Measurements from ENCODE around the gene TMEM131. TPM values are rescaled to one million over a fixed set of nuclear protein-coding genes. Genes with fewer than 3 reads are reported as not detected.

The TMEM131 gene
- total RNA-seq, 1 donor: 30.0 TPM

GRCh38 chr2:97983698-97984097 is 12.1 kb downstream of the TMEM131 start:
- Histone ChIP-seq H3K36me3 (ENCODE audit: insufficient read depth, low read length) (peaks cover 4% of the 10 kb centered on the region), H3K4me1 (ENCODE audit: insufficient read depth, low read length) (no peaks in the 10 kb centered on the region), H3K4me2 (ENCODE audit: insufficient read depth, low read length) (no peak overlapping the region), H3K79me2 (ENCODE audit: insufficient read depth, low read length) (peaks cover 94% of the 10 kb centered on the region), H3K27ac (ENCODE audit: low read depth, low read length) (no peak overlapping the region), H2AFZ (ENCODE audit: low read length) (no peak overlapping the region), H3K4me3 (ENCODE audit: insufficient read depth, low read length) (no peak overlapping the region), H3K9me3 (ENCODE audit: low read depth, low read length) (peaks cover 2% of the 10 kb centered on the region), H4K20me1 (ENCODE audit: insufficient read depth, low read length) (peaks cover 41% of the 10 kb centered on the region), H3K27me3 (ENCODE audit: insufficient read depth, low read length) (no peaks in the 10 kb centered on the region)
- no peak for DNase-seq (ENCODE audit: insufficient read length, low spot score, missing footprints)
- TF ChIP-seq, protein P1, sequence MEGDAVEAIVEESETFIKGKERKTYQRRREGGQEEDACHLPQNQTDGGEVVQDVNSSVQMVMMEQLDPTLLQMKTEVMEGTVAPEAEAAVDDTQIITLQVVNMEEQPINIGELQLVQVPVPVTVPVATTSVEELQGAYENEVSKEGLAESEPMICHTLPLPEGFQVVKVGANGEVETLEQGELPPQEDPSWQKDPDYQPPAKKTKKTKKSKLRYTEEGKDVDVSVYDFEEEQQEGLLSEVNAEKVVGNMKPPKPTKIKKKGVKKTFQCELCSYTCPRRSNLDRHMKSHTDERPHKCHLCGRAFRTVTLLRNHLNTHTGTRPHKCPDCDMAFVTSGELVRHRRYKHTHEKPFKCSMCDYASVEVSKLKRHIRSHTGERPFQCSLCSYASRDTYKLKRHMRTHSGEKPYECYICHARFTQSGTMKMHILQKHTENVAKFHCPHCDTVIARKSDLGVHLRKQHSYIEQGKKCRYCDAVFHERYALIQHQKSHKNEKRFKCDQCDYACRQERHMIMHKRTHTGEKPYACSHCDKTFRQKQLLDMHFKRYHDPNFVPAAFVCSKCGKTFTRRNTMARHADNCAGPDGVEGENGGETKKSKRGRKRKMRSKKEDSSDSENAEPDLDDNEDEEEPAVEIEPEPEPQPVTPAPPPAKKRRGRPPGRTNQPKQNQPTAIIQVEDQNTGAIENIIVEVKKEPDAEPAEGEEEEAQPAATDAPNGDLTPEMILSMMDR (IDR thresholded peaks at IDR 0.05; ENCODE audit: extremely low read depth, low read depth, low read length): no peak

DNA sequence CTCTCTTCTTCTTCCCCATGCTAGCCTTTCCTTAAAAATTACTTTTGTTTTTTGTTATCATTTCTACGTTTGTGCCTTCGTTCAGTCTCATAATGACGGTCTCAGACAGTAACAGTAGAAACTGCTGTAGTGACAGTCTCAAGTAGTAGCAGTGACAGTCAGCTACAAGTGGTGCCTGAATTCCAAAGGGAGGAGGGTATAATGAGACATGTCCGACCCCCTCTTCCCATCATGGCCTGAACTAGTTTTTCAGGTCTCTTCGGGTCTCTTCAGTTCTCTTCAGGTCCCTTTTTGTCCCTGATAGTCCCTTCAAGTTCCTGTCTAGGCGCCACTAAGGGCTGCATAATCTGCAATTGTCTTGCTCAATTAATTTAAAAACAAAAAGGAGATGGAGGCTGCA is 12.6 kb downstream of the TMEM131 start:
- Histone ChIP-seq H4K20me1 (ENCODE audit: insufficient read depth, low read length) (peaks cover 37% of the 10 kb centered on the region), H3K4me3 (ENCODE audit: insufficient read depth, low read length) (no peak overlapping the region), H3K27ac (ENCODE audit: low read depth, low read length) (no peak overlapping the region), H2AFZ (ENCODE audit: low read length) (no peak overlapping the region), H3K9me3 (ENCODE audit: low read depth, low read length) (peaks cover 2% of the 10 kb centered on the region), H3K79me2 (ENCODE audit: insufficient read depth, low read length) (peaks cover 94% of the 10 kb centered on the region), H3K27me3 (ENCODE audit: insufficient read depth, low read length) (no peaks in the 10 kb centered on the region), H3K36me3 (ENCODE audit: insufficient read depth, low read length) (peaks cover 4% of the 10 kb centered on the region), H3K4me1 (ENCODE audit: insufficient read depth, low read length) (no peaks in the 10 kb centered on the region), H3K4me2 (ENCODE audit: insufficient read depth, low read length) (no peak overlapping the region)
- DNase-seq (ENCODE audit: insufficient read length, low spot score, missing footprints): no peak
- TF ChIP-seq, protein P1 (IDR thresholded peaks at IDR 0.05; ENCODE audit: extremely low read depth, low read depth, low read length): no peak

DNA sequence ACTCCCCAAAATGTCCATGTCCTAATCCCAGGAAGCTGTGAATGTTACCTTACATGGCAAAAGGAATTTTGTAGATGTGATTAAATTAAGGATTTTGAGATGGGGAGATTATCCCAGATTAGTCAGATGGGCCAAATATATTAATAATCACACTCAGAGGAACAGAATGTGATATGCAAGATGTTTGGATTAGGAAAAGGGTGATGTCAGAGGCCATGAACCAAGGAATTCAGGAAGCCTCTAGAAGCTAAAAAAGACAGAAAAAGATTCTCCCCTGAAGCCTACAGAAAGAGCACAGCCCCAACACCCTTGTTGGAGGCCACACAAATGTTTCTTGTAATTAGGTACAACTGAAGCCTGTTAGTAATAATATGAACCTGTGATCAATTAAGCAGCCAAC is 13.1 kb downstream of the TMEM131 start:
- H3K9me3 ChIP-seq (ENCODE audit: low read depth, low read length): peaks cover 2% of the 10 kb centered on the region
- peaks cover 4% of the 10 kb centered on the region for H3K36me3 ChIP-seq (ENCODE audit: insufficient read depth, low read length)
- no peak overlapping the region for H3K4me3 ChIP-seq (ENCODE audit: insufficient read depth, low read length)
- H3K27ac ChIP-seq (ENCODE audit: low read depth, low read length): no peak overlapping the region
- H3K79me2 ChIP-seq (ENCODE audit: insufficient read depth, low read length): peaks cover 91% of the 10 kb centered on the region
- TF ChIP-seq, protein P1 (IDR thresholded peaks at IDR 0.05; ENCODE audit: extremely low read depth, low read depth, low read length): no peak
- H3K4me2 ChIP-seq (ENCODE audit: insufficient read depth, low read length): no peak overlapping the region
- no peaks in the 10 kb centered on the region for H3K27me3 ChIP-seq (ENCODE audit: insufficient read depth, low read length)
- DNase-seq (ENCODE audit: insufficient read length, low spot score, missing footprints): no peak
- no peaks in the 10 kb centered on the region for H3K4me1 ChIP-seq (ENCODE audit: insufficient read depth, low read length)
- peaks cover 34% of the 10 kb centered on the region for H4K20me1 ChIP-seq (ENCODE audit: insufficient read depth, low read length)
- no peak overlapping the region for H2AFZ ChIP-seq (ENCODE audit: low read length)

DNA sequence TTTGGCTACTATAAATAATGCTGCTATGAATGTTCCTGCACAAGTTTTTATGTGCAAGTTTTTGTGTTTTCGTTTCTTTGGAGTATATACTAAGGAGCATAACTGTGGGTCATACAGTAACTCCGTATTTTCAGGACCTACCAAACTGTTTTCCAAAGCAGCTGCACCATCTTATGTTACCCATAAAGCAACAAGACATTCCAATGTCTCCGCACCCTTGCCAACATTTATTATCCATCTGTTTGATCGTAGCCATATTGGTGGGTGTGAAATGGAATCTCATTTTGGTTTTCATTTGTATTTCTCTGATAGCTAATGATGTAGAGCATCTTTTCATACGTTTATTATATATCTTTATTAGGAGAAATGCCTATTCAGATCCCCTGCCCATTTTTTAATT is 13.8 kb downstream of the TMEM131 start:
- Histone ChIP-seq H3K27me3 (ENCODE audit: insufficient read depth, low read length) (no peaks in the 10 kb centered on the region), H2AFZ (ENCODE audit: low read length) (no peak overlapping the region), H4K20me1 (ENCODE audit: insufficient read depth, low read length) (peaks cover 30% of the 10 kb centered on the region), H3K27ac (ENCODE audit: low read depth, low read length) (no peak overlapping the region), H3K36me3 (ENCODE audit: insufficient read depth, low read length) (peaks cover 4% of the 10 kb centered on the region), H3K4me3 (ENCODE audit: insufficient read depth, low read length) (no peak overlapping the region), H3K4me1 (ENCODE audit: insufficient read depth, low read length) (no peaks in the 10 kb centered on the region), H3K79me2 (ENCODE audit: insufficient read depth, low read length) (peaks cover 91% of the 10 kb centered on the region), H3K4me2 (ENCODE audit: insufficient read depth, low read length) (no peak overlapping the region), H3K9me3 (ENCODE audit: low read depth, low read length) (peaks cover 2% of the 10 kb centered on the region)
- DNase-seq (ENCODE audit: insufficient read length, low spot score, missing footprints): no peak
- TF ChIP-seq, protein P1 (IDR thresholded peaks at IDR 0.05; ENCODE audit: extremely low read depth, low read depth, low read length): no peak

Data from osteoblast (primary cell).